ENCODE measurements around the gene MFSD12.

- TF ChIP-seq, protein P1, sequence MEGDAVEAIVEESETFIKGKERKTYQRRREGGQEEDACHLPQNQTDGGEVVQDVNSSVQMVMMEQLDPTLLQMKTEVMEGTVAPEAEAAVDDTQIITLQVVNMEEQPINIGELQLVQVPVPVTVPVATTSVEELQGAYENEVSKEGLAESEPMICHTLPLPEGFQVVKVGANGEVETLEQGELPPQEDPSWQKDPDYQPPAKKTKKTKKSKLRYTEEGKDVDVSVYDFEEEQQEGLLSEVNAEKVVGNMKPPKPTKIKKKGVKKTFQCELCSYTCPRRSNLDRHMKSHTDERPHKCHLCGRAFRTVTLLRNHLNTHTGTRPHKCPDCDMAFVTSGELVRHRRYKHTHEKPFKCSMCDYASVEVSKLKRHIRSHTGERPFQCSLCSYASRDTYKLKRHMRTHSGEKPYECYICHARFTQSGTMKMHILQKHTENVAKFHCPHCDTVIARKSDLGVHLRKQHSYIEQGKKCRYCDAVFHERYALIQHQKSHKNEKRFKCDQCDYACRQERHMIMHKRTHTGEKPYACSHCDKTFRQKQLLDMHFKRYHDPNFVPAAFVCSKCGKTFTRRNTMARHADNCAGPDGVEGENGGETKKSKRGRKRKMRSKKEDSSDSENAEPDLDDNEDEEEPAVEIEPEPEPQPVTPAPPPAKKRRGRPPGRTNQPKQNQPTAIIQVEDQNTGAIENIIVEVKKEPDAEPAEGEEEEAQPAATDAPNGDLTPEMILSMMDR (IDR thresholded peaks at IDR 0.05; ENCODE audit: poor library complexity) = no peak
- TF ChIP-seq EZH2phosphoT487 (IDR thresholded peaks at IDR 0.05; ENCODE audit: low read depth, severe bottlenecking, unreplicated experiment) = no peak
These were observed 32.1 kb upstream of the MFSD12 start for GRCh38 chr19:3589439-3589838.
